K562 treated with DMSO at 1 percent for 24 hours (cell line): ENCODE data around the gene PAOX. TPM values are rescaled to one million over a fixed set of nuclear protein-coding genes. Genes with fewer than 3 reads are reported as not detected.

Experiments
- total RNA-seq: library from RNA; unstranded; fragments of 300-600 nt; gene quantifications from 2 replicates; pipeline ENCODE4 v1.2.3, GENCODE V29; 2022; ENCODE audit warnings: low read depth; ENCODE audit not compliant: insufficient read depth

The PAOX gene
- total RNA-seq, result 4.4 and 5.6 TPM in 2 replicates

GRCh38 chr10:133379152-133379800, at the start of gene PAOX:
Gene PAOX (plus strand): TSS chr10:133379262. CDS start chr10:133379317, 55 bp downstream.

GRCh38 chr10:133336577-133337369, 42.3 kb upstream of the PAOX start, which contains the start of gene CALY:
Gene CALY (minus strand): TSS chr10:133336896. CDS start chr10:133328989, 7,907 bp downstream.

GRCh38 chr10:133357285-133358161, 21.5 kb upstream of the PAOX start, which contains the start of gene FUOM:
Gene FUOM (minus strand): TSS chr10:133358019. CDS start chr10:133358007, 12 bp downstream.

GRCh38 chr10:133373174-133374090, 5.6 kb upstream of the PAOX start, which contains the start of gene ECHS1:
Gene ECHS1 (minus strand): TSS chr10:133373354. CDS start chr10:133373333, 21 bp downstream.

GRCh38 chr10:133394064-133394663, 15.1 kb downstream of the PAOX start, which contains the start of gene MTG1:
Gene MTG1 (plus strand): TSS chr10:133394157. CDS start chr10:133394221, 64 bp downstream.

GRCh38 chr10:133424601-133425000, 45.5 kb downstream of the PAOX start, which contains the start of gene SPRN:
Gene SPRN (minus strand): TSS chr10:133424625. CDS start chr10:133423681, 944 bp downstream.

Other genes with a start within 250 kb of the PAOX start
- 0.35 and 0.98 TPM in 2 replicates for gene KNDC1, start 219.0 kb upstream of the PAOX start, total RNA-seq
- gene UTF1, start 149.0 kb upstream of the PAOX start, total RNA-seq, result 0.36 TPM in 1 of 2 replicates, not detected in the other
- gene VENTX, start 141.4 kb upstream of the PAOX start, total RNA-seq, result 1.3 and 1.5 TPM in 2 replicates
- 5.2 and 6.0 TPM in 2 replicates for gene ADAM8, start 102.4 kb upstream of the PAOX start, total RNA-seq
- 36.7 and 41.7 TPM in 2 replicates for gene TUBGCP2, start 70.4 kb upstream of the PAOX start, total RNA-seq
- 46.4 and 49.4 TPM in 2 replicates for gene ZNF511, start 70.3 kb upstream of the PAOX start, total RNA-seq
- gene CALY, start 42.4 kb upstream of the PAOX start, total RNA-seq, result not detected in 2 replicates
- not detected in 2 replicates for gene PRAP1, start 31.9 kb upstream of the PAOX start, total RNA-seq
- 14.8 and 15.0 TPM in 2 replicates for gene FUOM, start 21.2 kb upstream of the PAOX start, total RNA-seq
- 82.2 and 87.2 TPM in 2 replicates for gene ECHS1, start 5.9 kb upstream of the PAOX start, total RNA-seq
- gene MTG1, start 14.9 kb downstream of the PAOX start, total RNA-seq, result 20.2 and 25.7 TPM in 2 replicates
- 1.4 and 1.5 TPM in 2 replicates for gene SPRN, start 45.4 kb downstream of the PAOX start, total RNA-seq
- 3.2 and 4.9 TPM in 2 replicates for gene SCART1, start 74.7 kb downstream of the PAOX start, total RNA-seq
- 0.54 TPM in 1 of 2 replicates, not detected in the other for gene CYP2E1, start 148.1 kb downstream of the PAOX start, total RNA-seq
- 0.54 and 0.87 TPM in 2 replicates for gene SYCE1, start 186.3 kb downstream of the PAOX start, total RNA-seq
- gene FRG2B, start 247.5 kb downstream of the PAOX start, total RNA-seq, result 0.64 TPM in 1 of 2 replicates, not detected in the other